HepG2 (cell line): ENCODE results near the gene PTGDS. TPM values are rescaled to one million over a fixed set of nuclear protein-coding genes. Genes with fewer than 3 reads are reported as not detected.

Source experiments
- ATAC-seq: fragments of 200-7000 bp; cut with Tn5 transposase; 3 replicates; pipeline ENCODE4 v1.9.1; 2020; ENCODE audit warnings: mild to moderate bottlenecking, moderate library complexity
- BruUV-seq: library from RNA; stranded (reverse); fragments of 400-500 nt; replicated peaks from 2 replicates; lab custom pipeline; 2021; lab: Mats Ljungman, UMichigan
- CTCF ChIA-PET: fragments of 300-600 bp; formaldehyde crosslinking; extraction: SDS; loops from one replicate; lab custom pipeline; 2021; ENCODE audit warnings: low total read pairs, inconsistent platforms, low intra/inter-chr PET ratio; lab: Yijun Ruan, JAX
- POLR2A ChIA-PET: fragments of 350-600 bp; sonication (Branson Sonifier 250); formaldehyde crosslinking; loops from one replicate; lab custom pipeline; 2020; ENCODE audit warnings: antibody characterized with exemption, inconsistent platforms; lab: Yijun Ruan, JAX
- DNase-seq: peaks from one replicate; pipeline ENCODE4 v3.0.0-alpha.2; 2015; ENCODE audit warnings: low spot score
- FAIRE-seq: peaks from 3 replicates; lab custom pipeline; 2011; peaks lifted over from hg19 to GRCh38; lab: Jason Lieb, UNC
- H2AFZ ChIP-seq: one replicate; pipeline ENCODE4 v1.6.1; 2011; ENCODE audit warnings: low read length, inconsistent platforms
- H3K27ac ChIP-seq: fragments of 300-600 bp; 3 replicates; pipeline ENCODE4 v1.8.0; 2011; ENCODE audit warnings: mixed run types, mild to moderate bottlenecking, mixed read lengths, low read length, inconsistent platforms; ENCODE audit not compliant: insufficient read depth; ENCODE audit errors: extremely low read length
- H3K27me3 ChIP-seq, 2 experiments: fragments of 200-600 bp in 1 of 2; 2 replicates in 1 of 2; 3 replicates in 1 of 2; pipeline versions ENCODE4 v1.6.0 to v1.8.0; 2011; ENCODE audit warnings: low read length in 2 of 2, mild to moderate bottlenecking in 2 of 2, moderate library complexity in 2 of 2, inconsistent platforms in 1 of 2; ENCODE audit not compliant: insufficient read depth in 2 of 2, control insufficient read depth in 1 of 2
- H3K36me3 ChIP-seq, 2 experiments: fragments of 200-600 bp in 1 of 2; replicated peaks in 1 of 2; 2 replicates in 1 of 2; 3 replicates in 1 of 2; pipeline versions ENCODE4 v1.5.1 to v1.8.0; 2011; ENCODE audit warnings: low read length in 2 of 2, inconsistent platforms in 1 of 2; ENCODE audit not compliant: insufficient read depth in 2 of 2, control insufficient read depth in 1 of 2
- H3K4me1 ChIP-seq: 2 replicates; pipeline ENCODE4 v1.5.1; 2012; ENCODE audit warnings: low read length, inconsistent platforms; ENCODE audit not compliant: insufficient read depth
- H3K4me2 ChIP-seq: 2 replicates; pipeline ENCODE4 v1.6.0; 2011; ENCODE audit warnings: low read depth, low read length, inconsistent platforms
- H3K4me3 ChIP-seq, 3 experiments: fragments of 200-600 bp in 1 of 3; sonication (generic), shearing (Covaris generic) in 1 of 3; replicated peaks in 1 of 3; 2 replicates each; pipeline ENCODE4 v1.5.1; 2011 to 2016; ENCODE audit warnings: low read length in 3 of 3, inconsistent platforms in 2 of 3, low read depth in 2 of 3, mild to moderate bottlenecking in 2 of 3, control low read depth in 1 of 3, mixed read lengths in 1 of 3; ENCODE audit not compliant: insufficient read depth in 1 of 3
- H3K79me2 ChIP-seq: one replicate; pipeline ENCODE4 v1.6.1; 2011; ENCODE audit warnings: low read length, inconsistent platforms; ENCODE audit not compliant: insufficient read depth
- H3K9ac ChIP-seq: 2 replicates; pipeline ENCODE4 v1.6.0; 2011; ENCODE audit warnings: mild to moderate bottlenecking, low read depth, low read length, inconsistent platforms; ENCODE audit not compliant: insufficient read depth
- H3K9me3 ChIP-seq: 2 replicates; pipeline ENCODE4 v1.5.1; 2012; ENCODE audit warnings: mild to moderate bottlenecking, low read length
- H4K20me1 ChIP-seq: 2 replicates; pipeline ENCODE4 v1.6.0; 2011; ENCODE audit warnings: inconsistent platforms, mild to moderate bottlenecking, low read length, moderate library complexity; ENCODE audit not compliant: insufficient read depth
- HNRNPL ChIP-seq: fragments of 200-400 bp; formaldehyde crosslinking; IDR thresholded peaks from 2 replicates; pipeline ENCODE4 v1.6.1; 2017; ENCODE audit warnings: mild to moderate bottlenecking, low read depth, low read length
- NCOA1 ChIP-seq: sonication (generic); formaldehyde crosslinking; IDR thresholded peaks from 2 replicates; pipeline ENCODE4 v1.9.0; 2021; ENCODE audit warnings: missing genetic modification reagents
- PBX2 ChIP-seq: IDR thresholded peaks from 2 replicates; pipeline ENCODE4 v1.6.1; 2016; ENCODE audit warnings: control low read depth
- RBM22 ChIP-seq: fragments of 200-400 bp; formaldehyde crosslinking; optimal IDR thresholded peaks from 2 replicates; pipeline ENCODE3; 2017; ENCODE audit warnings: mild to moderate bottlenecking, low read length, moderate library complexity
- REPIN1 ChIP-seq: sonication (generic); formaldehyde crosslinking; IDR thresholded peaks from 2 replicates; pipeline ENCODE4 v1.8.0; 2022; ENCODE audit warnings: missing genetic modification reagents, low read depth, mild to moderate bottlenecking, borderline replicate concordance
- SOX5 ChIP-seq: IDR thresholded peaks from 2 replicates; pipeline ENCODE4 v1.6.1; 2016; ENCODE audit warnings: borderline replicate concordance
- SP5 ChIP-seq: IDR thresholded peaks from 2 replicates; pipeline ENCODE4 v1.6.1; 2016; ENCODE audit warnings: low read depth, borderline replicate concordance
- ZIK1 ChIP-seq: sonication (generic); formaldehyde crosslinking; IDR thresholded peaks from 2 replicates; pipeline ENCODE4 v1.5.0; 2020; ENCODE audit warnings: mild to moderate bottlenecking, low read depth, missing genetic modification reagents, borderline replicate concordance
- ZNF24 ChIP-seq: fragments of 450-650 bp; IDR thresholded peaks from 2 replicates; pipeline ENCODE4 v1.6.1; 2017; ENCODE audit warnings: antibody characterized with exemption, mild to moderate bottlenecking
- ZNF441 ChIP-seq: sonication (generic); formaldehyde crosslinking; IDR thresholded peaks from 2 replicates; pipeline ENCODE4 v1.7.0; 2021; ENCODE audit warnings: missing genetic modification reagents, borderline replicate concordance
- ZNF549 ChIP-seq: sonication (generic); formaldehyde crosslinking; IDR thresholded peaks from 2 replicates; pipeline ENCODE4 v1.5.0; 2020; ENCODE audit warnings: missing genetic modification reagents
- WGBS: methylation state at CpG from one replicate; pipeline ENCODE4 v1.1.6; 2017; ENCODE audit warnings: low lambda C conversion rate; 5-methylcytosine and 5-hydroxymethylcytosine counted together
- in situ Hi-C: cut with HindIII; loops from 2 replicates; pipeline ENCODE4 v1.10.0; 2017; ENCODE audit warnings: low pct_unique_long_range_greater_than_20kb; ENCODE audit not compliant: extremely low pct_ligation_motif_present
- intact Hi-C: fragments of 100-400 bp; cut with micrococcal nuclease; formaldehyde crosslinking; loops from one replicate; pipeline ENCODE4 v1.10.0; 2022; ENCODE audit not compliant: unreplicated experiment
- polyA plus RNA-seq, 8 experiments: library from polyadenylated mRNA; depleted of rRNA in 3 of 8; stranded (reverse) in 7 of 8; unstranded in 1 of 8; fragments of >200 nt; fragmentation: Illumina TruSeq in 4 of 8; extraction: Trizol in 4 of 8; gene quantifications; 2 replicates each; pipeline versions ENCODE4 v1.2.1 to v1.2.3, GENCODE V29; 2011 to 2016; ENCODE audit warnings: low read depth in 4 of 8, missing spikeins in 1 of 8, mixed read lengths in 1 of 8; ENCODE audit not compliant: insufficient read depth in 1 of 8
- total RNA-seq, 5 experiments: library from RNA; depleted of rRNA; stranded (reverse); fragments of >200 nt; fragmentation: Illumina TruSeq; extraction: Trizol; gene quantifications; 2 replicates each; pipeline ENCODE4 v1.2.3, GENCODE V29; 2016; ENCODE audit warnings: low read depth in 1 of 5
- TF ChIP-seq, protein P1 (sequence below): sonication (generic); formaldehyde crosslinking; IDR thresholded peaks from 2 replicates; pipeline ENCODE4 v1.4.0; 2020; ENCODE audit warnings: missing genetic modification reagents, low read depth, mild to moderate bottlenecking, borderline replicate concordance
- TF ChIP-seq, protein P2 (sequence below): sonication (generic); formaldehyde crosslinking; IDR thresholded peaks from 2 replicates; pipeline ENCODE4 v1.4.0; 2020; ENCODE audit warnings: missing genetic modification reagents

The PTGDS gene
- total and polyA plus RNA-seq, 2 of the 13 experiments (the other 11 are each of a cell fraction or from before 2014, with no cell fraction given): 0.33 to 0.50 TPM

GRCh38 chr9:137023583-137023991 lies 46.3 kb downstream of the PTGDS start:
- peaks cover 0 to 5% of the 10 kb centered on the region in 2 experiments; a peak in 1 of 5 replicates for H3K27me3 ChIP-seq
- 88% methylated on average over 12 of the region's 15 CpGs for WGBS
- no TSS peak for BruUV-seq
- no peak overlapping the region for H3K4me3 ChIP-seq
- no peak for ATAC-seq
- H3K9me3 ChIP-seq: no peaks in the 10 kb centered on the region
- H3K27ac ChIP-seq: no peak overlapping the region
- in situ Hi-C loops (no loop called here), intact Hi-C loops (no loop called here)
- POLR2A ChIA-PET: no interaction called here
- CTCF ChIA-PET: no interaction called here
- no peaks in the 10 kb centered on the region for H3K79me2 ChIP-seq
- peaks cover 63% of the 10 kb centered on the region for H3K4me1 ChIP-seq
- no peaks in the 10 kb centered on the region for H3K36me3 ChIP-seq
- H3K4me2 ChIP-seq: peak overlapping the region; percentile 31; the same call in 1 of the 2 replicates
- no peak overlapping the region for H2AFZ ChIP-seq
- H4K20me1 ChIP-seq: no peaks in the 10 kb centered on the region
- TF ChIP-seq HNRNPL: peak; percentile 26; the same call in 1 of the 2 replicates
- no peak for TF ChIP-seq REPIN1
- no peak overlapping the region for H3K9ac ChIP-seq
- FAIRE-seq: no peak
- no peak for DNase-seq

GRCh38 chr9:137025517-137025966 lies 48.2 kb downstream of the PTGDS start:
- Histone ChIP-seq H4K20me1 (no peaks in the 10 kb centered on the region), H3K4me1 (peaks cover 83% of the 10 kb centered on the region), H3K9me3 (no peaks in the 10 kb centered on the region), H3K4me3 (no peak overlapping the region; a peak in 1 of 6 replicates), H3K36me3 (no peaks in the 10 kb centered on the region), H3K4me2 (peak overlapping the region; percentile 23; the same call in 1 of the 2 replicates), H3K27me3 (peaks cover 0 to 16% of the 10 kb centered on the region in 2 experiments; a peak in 2 of 5 replicates), H3K9ac (no peak overlapping the region), H2AFZ (no peak overlapping the region), H3K27ac (no peak overlapping the region), H3K79me2 (no peaks in the 10 kb centered on the region)
- peak; percentile 52 for DNase-seq
- intact Hi-C loops: no loop called here
- no CpG with 5 or more reads among the region's 21 CpGs for WGBS
- no TSS peak for BruUV-seq
- POLR2A ChIA-PET: interaction anchor here (1.4 kb wide), 1 partner anchor 9 kb away, joined by 3 read pairs; no protein-coding TSS in a partner anchor
- no peak for FAIRE-seq
- in situ Hi-C loops: no loop called here
- no peak for ATAC-seq
- CTCF ChIA-PET: no interaction called here
- TF ChIP-seq ZIK1 (CRISPR knock-in tag): no peak
- TF ChIP-seq ZNF441: no peak
- 0 out of 2 replicates have a peak, but pooled peaks have one; percentile 12 for TF ChIP-seq SP5 (CRISPR knock-in tag)
- no peak for TF ChIP-seq ZNF549
- TF ChIP-seq, protein P1, sequence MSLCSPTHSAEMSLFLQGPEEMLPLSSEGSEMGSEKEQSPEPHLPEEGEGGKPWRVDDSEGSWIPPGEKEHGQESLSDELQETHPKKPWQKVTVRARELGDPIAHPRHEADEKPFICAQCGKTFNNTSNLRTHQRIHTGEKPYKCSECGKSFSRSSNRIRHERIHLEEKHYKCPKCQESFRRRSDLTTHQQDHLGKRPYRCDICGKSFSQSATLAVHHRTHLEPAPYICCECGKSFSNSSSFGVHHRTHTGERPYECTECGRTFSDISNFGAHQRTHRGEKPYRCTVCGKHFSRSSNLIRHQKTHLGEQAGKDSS: no peak
- TF ChIP-seq PBX2 (CRISPR knock-in tag): no peak
- no peak for TF ChIP-seq SOX5 (CRISPR knock-in tag)
- peak; percentile 51 for TF ChIP-seq RBM22
- TF ChIP-seq, protein P2, sequence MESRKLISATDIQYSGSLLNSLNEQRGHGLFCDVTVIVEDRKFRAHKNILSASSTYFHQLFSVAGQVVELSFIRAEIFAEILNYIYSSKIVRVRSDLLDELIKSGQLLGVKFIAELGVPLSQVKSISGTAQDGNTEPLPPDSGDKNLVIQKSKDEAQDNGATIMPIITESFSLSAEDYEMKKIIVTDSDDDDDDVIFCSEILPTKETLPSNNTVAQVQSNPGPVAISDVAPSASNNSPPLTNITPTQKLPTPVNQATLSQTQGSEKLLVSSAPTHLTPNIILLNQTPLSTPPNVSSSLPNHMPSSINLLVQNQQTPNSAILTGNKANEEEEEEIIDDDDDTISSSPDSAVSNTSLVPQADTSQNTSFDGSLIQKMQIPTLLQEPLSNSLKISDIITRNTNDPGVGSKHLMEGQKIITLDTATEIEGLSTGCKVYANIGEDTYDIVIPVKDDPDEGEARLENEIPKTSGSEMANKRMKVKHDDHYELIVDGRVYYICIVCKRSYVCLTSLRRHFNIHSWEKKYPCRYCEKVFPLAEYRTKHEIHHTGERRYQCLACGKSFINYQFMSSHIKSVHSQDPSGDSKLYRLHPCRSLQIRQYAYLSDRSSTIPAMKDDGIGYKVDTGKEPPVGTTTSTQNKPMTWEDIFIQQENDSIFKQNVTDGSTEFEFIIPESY (CRISPR knock-in tag): peak; percentile 52; the same call in 1 of the 2 replicates
- TF ChIP-seq NCOA1 (CRISPR knock-in tag): no peak
- TF ChIP-seq ZNF24: no peak
